ENCODE results near the gene FADS2. TPM values are rescaled to one million over a fixed set of nuclear protein-coding genes. Genes with fewer than 3 reads are reported as not detected.
A peak's percentile ranks its signal among the peaks of the same experiment; 100 is the strongest.

FADS2 gene
- total and polyA plus RNA-seq, 9 of the 15 experiments (the other 6 are each of a cell fraction or from before 2014, with no cell fraction given) = 2.9 to 42.8 (median 16.2) TPM

GRCh38 chr11:61795876-61796526 is 32.1 kb upstream of the FADS2 start:
- Histone ChIP-seq H3K9me3 (replicated peaks; ENCODE audit: control insufficient read depth, insufficient read depth, low read depth, low read length) (no peaks in the 10 kb centered on the region), H2AFZ (ENCODE audit: low read depth, low read length) (no peak overlapping the region), H3K4me1 (replicated peaks in 1 of 2; ENCODE audit: control insufficient read depth in 2 of 2, insufficient read depth in 2 of 2, low read length in 2 of 2) (peaks cover 36 to 48% of the 10 kb centered on the region in 2 experiments), H3K27me3 (ENCODE audit: control insufficient read depth in 2 of 2, insufficient read depth in 2 of 2, low read length in 2 of 2) (no peaks in the 10 kb centered on the region), H3K9ac (ENCODE audit: insufficient read depth in 1 of 2, low read depth in 2 of 2, low read length in 2 of 2) (peak overlapping the region in 1 of 2 experiments; percentile 65; a peak in 2 of 4 replicates), H3K4me3 (no peak overlapping the region), H3K79me2 (ENCODE audit: control insufficient read depth, insufficient read depth, low read length) (peaks cover 92% of the 10 kb centered on the region), H3K36me3 (ENCODE audit: control insufficient read depth, insufficient read depth, low read length) (peaks cover 70% of the 10 kb centered on the region), H3K9me1 (ENCODE audit: control insufficient read depth, insufficient read depth, low read length) (peaks cover 3% of the 10 kb centered on the region), H3K27ac (ENCODE audit: extremely low read depth, low read depth, low read length) (no peak overlapping the region), H4K20me1 (replicated peaks; ENCODE audit: control insufficient read depth, insufficient read depth, low read length) (no peaks in the 10 kb centered on the region; the same call in 1 of the 2 replicates), H3K4me2 (ENCODE audit: insufficient read depth, low read length) (no peak overlapping the region)
- POLR2A ChIA-PET = interaction anchor here (0.6 to 3.4 kb wide), 10 partner anchors 11 to 312 kb away, joined by 3 to 25 read pairs (median 4); no protein-coding TSS in a partner anchor
- ATAC-seq = no peak
- WGBS (ENCODE audit: insufficient coverage, low coverage, missing lambda C conversion rate) = 93% methylated on average over 16 of the region's 18 CpGs
- in situ Hi-C loops (cut with MboI) (loop anchor here (5.0 kb wide), 1 partner anchor 156 kb away; the partner anchor contains the start of gene BEST1), intact Hi-C loops (cut with micrococcal nuclease) (loop anchor here (2.0 kb wide), 5 partner anchors 75 to 313 kb away; partner anchors contain the start of gene FADS3)
- DNase-seq (ENCODE audit: extremely low read depth in 1 of 4, low spot score in 3 of 4) = no peak
- CTCF ChIA-PET (ENCODE audit: low intra/inter-chr PET ratio) = no interaction called here
- no TSS peak for BruUV-seq (replicated peaks)
- no peak for FAIRE-seq
- TF ChIP-seq KLF16 (IDR thresholded peaks at IDR 0.05) (no peak), MCM2 (IDR thresholded peaks at IDR 0.05; ENCODE audit: low read depth) (no peak), PCBP2 (IDR thresholded peaks at IDR 0.05; ENCODE audit: low read depth, low read length, poor library complexity, severe bottlenecking) (no peak), ZBTB5 (IDR thresholded peaks at IDR 0.05) (no peak), RHOXF2B (CRISPR knock-in tag; conservative IDR thresholded peaks at IDR 0.05) (no peak), PATZ1 (CRISPR knock-in tag; IDR thresholded peaks at IDR 0.05; ENCODE audit: borderline replicate concordance) (no peak), TAF9B (IDR thresholded peaks at IDR 0.05; ENCODE audit: partially characterized antibody) (no peak), SMAD4 (CRISPR knock-in tag; conservative IDR thresholded peaks at IDR 0.05) (no peak), ZBTB33 (CRISPR knock-in tag; IDR thresholded peaks at IDR 0.05) (peak; percentile 51; the same call in 1 of the 2 replicates), SRSF3 (IDR thresholded peaks at IDR 0.05; ENCODE audit: insufficient read depth, low read length) (no peak), ZMIZ1 (IDR thresholded peaks at IDR 0.05; ENCODE audit: low read depth in 2 of 2, low read length in 2 of 2) (no peak)
